ENCODE data around the gene ATXN1. TPM values are rescaled to one million over a fixed set of nuclear protein-coding genes. Genes with fewer than 3 reads are reported as not detected.
A peak's percentile ranks its signal among the peaks of the same experiment; 100 is the strongest.
"Not testable (repeated sequence)": the region's sequence is repeated elsewhere in the genome, so short reads cannot be mapped to it uniquely, and the experiment has no call there.

ATXN1 gene
- total RNA-seq, 4 donors from 2014 or later, result 48.7 to 166 (median 105) TPM

GRCh38 chr6:16394632-16395031, 366.6 kb downstream of the ATXN1 start:
- TF ChIP-seq POLR2AphosphoS5 (IDR thresholded peaks at IDR 0.05) (no peak), EP300 (IDR thresholded peaks at IDR 0.05; ENCODE audit: low read depth) (no peak), CTCF (IDR thresholded peaks at IDR 0.05) (no peak), POLR2A (IDR thresholded peaks at IDR 0.05) (no peak)
- intact Hi-C loops (cut with DNase I; ENCODE audit: low total_unique reads) (no loop called here), in situ Hi-C loops (cut with MboI; ENCODE audit: low pct_ligation_motif_present in 1 of 4, low pct_unique_long_range_greater_than_20kb in 1 of 4, low sequenced_read_pairs in 3 of 4) (no loop called here)
- no peak overlapping the region for H3K27ac ChIP-seq
- H3K36me3 ChIP-seq, result no peaks in the 10 kb centered on the region
- H3K9me3 ChIP-seq, result no peaks in the 10 kb centered on the region
- H3K4me3 ChIP-seq, result no peak overlapping the region
- peaks cover 5 to 9% (median 6%) of the 10 kb centered on the region in 4 donors for H3K4me1 ChIP-seq
- WGBS, 2 donors (ENCODE audit: low coverage in 1 of 2), result 60 to 77% methylated on average over 1 to 2 of the region's 2 CpGs
- no peaks in the 10 kb centered on the region for H3K27me3 ChIP-seq
- no peak for DNase-seq

GRCh38 chr6:16393326-16393725, 367.9 kb downstream of the ATXN1 start:
- WGBS, 2 donors (ENCODE audit: low coverage in 1 of 2), result 94 to 97% methylated on average over 4 of the region's 4 CpGs
- intact Hi-C loops (cut with DNase I; ENCODE audit: low total_unique reads), result no loop called here

GRCh38 chr6:16392010-16392409, 369.2 kb downstream of the ATXN1 start:
- peaks cover 3 to 9% (median 6%) of the 10 kb centered on the region in 4 donors for H3K4me1 ChIP-seq
- no peak overlapping the region for H3K4me3 ChIP-seq
- H3K9me3 ChIP-seq, result no peaks in the 10 kb centered on the region
- in situ Hi-C loops (cut with MboI; ENCODE audit: low pct_ligation_motif_present in 1 of 4, low pct_unique_long_range_greater_than_20kb in 1 of 4, low sequenced_read_pairs in 3 of 4) (no loop called here), intact Hi-C loops (cut with DNase I; ENCODE audit: low total_unique reads) (no loop called here)
- H3K27me3 ChIP-seq, result no peaks in the 10 kb centered on the region
- no peak for DNase-seq
- H3K36me3 ChIP-seq, result no peaks in the 10 kb centered on the region
- no peak for TF ChIP-seq EP300 (IDR thresholded peaks at IDR 0.05; ENCODE audit: low read depth)
- TF ChIP-seq POLR2A (IDR thresholded peaks at IDR 0.05), result no peak
- no peak for TF ChIP-seq CTCF (IDR thresholded peaks at IDR 0.05)
- no peak for TF ChIP-seq POLR2AphosphoS5 (IDR thresholded peaks at IDR 0.05)
- WGBS, 2 donors (ENCODE audit: low coverage in 1 of 2), result 75% methylated on average over 1 of the region's 1 CpG; no CpG with 5 or more reads in 1 of the 2 donors
- H3K27ac ChIP-seq, result peak overlapping the region in 3 of 4 donors; percentile 23 to 48 (median 25)

More at GRCh38 chr6:16393326-16393725, 367.9 kb downstream of the ATXN1 start:
- H3K27me3 ChIP-seq, result no peaks in the 10 kb centered on the region
- in situ Hi-C loops (cut with MboI; ENCODE audit: low pct_ligation_motif_present in 1 of 4, low pct_unique_long_range_greater_than_20kb in 1 of 4, low sequenced_read_pairs in 3 of 4), result no loop called here
- H3K36me3 ChIP-seq, result no peaks in the 10 kb centered on the region
- H3K4me1 ChIP-seq, result peaks cover 3 to 9% (median 6%) of the 10 kb centered on the region in 4 donors
- no peak for TF ChIP-seq POLR2A (IDR thresholded peaks at IDR 0.05)
- no peak for TF ChIP-seq EP300 (IDR thresholded peaks at IDR 0.05; ENCODE audit: low read depth)
- TF ChIP-seq POLR2AphosphoS5 (IDR thresholded peaks at IDR 0.05), result no peak
- TF ChIP-seq CTCF (IDR thresholded peaks at IDR 0.05), result no peak
- no peak overlapping the region for H3K27ac ChIP-seq
- H3K9me3 ChIP-seq, result no peaks in the 10 kb centered on the region
- no peak overlapping the region for H3K4me3 ChIP-seq
- no peak for DNase-seq

GRCh38 chr6:16391451-16391912, 369.8 kb downstream of the ATXN1 start:
- intact Hi-C loops (cut with DNase I; ENCODE audit: low total_unique reads) (no loop called here), in situ Hi-C loops (cut with MboI; ENCODE audit: low pct_ligation_motif_present in 1 of 4, low pct_unique_long_range_greater_than_20kb in 1 of 4, low sequenced_read_pairs in 3 of 4) (no loop called here)
- Histone ChIP-seq H3K27me3 (no peaks in the 10 kb centered on the region), H3K9me3 (no peaks in the 10 kb centered on the region), H3K36me3 (no peaks in the 10 kb centered on the region), H3K4me1 (peaks cover 3 to 9% (median 6%) of the 10 kb centered on the region in 4 donors), H3K4me3 (no peak overlapping the region), H3K27ac (peak overlapping the region in 3 of 4 donors; percentile 23 to 48 (median 25))
- whole genome bisulfite sequencing, 2 donors (ENCODE audit: low coverage in 1 of 2), result 78 to 83% methylated on average over 2 of the region's 2 CpGs
- TF ChIP-seq CTCF (IDR thresholded peaks at IDR 0.05), result no peak
- no peak for TF ChIP-seq POLR2A (IDR thresholded peaks at IDR 0.05)
- TF ChIP-seq POLR2AphosphoS5 (IDR thresholded peaks at IDR 0.05), result no peak
- TF ChIP-seq EP300 (IDR thresholded peaks at IDR 0.05; ENCODE audit: low read depth), result no peak
- DNase-seq, result no peak

- WGBS, 2 donors (ENCODE audit: low coverage in 1 of 2), result 96% methylated on average over 4 to 6 of the region's 6 CpGs
- H3K4me1 ChIP-seq; H3K27me3 ChIP-seq; H3K4me3 ChIP-seq; H3K9me3 ChIP-seq; in situ Hi-C loops (cut with MboI; ENCODE audit: low pct_ligation_motif_present in 1 of 4, low pct_unique_long_range_greater_than_20kb in 1 of 4, low sequenced_read_pairs in 3 of 4); intact Hi-C loops (cut with DNase I; ENCODE audit: low total_unique reads); H3K36me3 ChIP-seq; DNase-seq: not testable (repeated sequence)
- peak overlapping the region in 1 of 4 donors; percentile 48 for H3K27ac ChIP-seq
These were observed 370.3 kb downstream of the ATXN1 start for GRCh38 chr6:16390909-16391450.

All from transverse colon (tissue), 4 donors.